Measurements from ENCODE around the gene AQP7. TPM values are rescaled to one million over a fixed set of nuclear protein-coding genes. Genes with fewer than 3 reads are reported as not detected.
"Not testable (repeated sequence)": the region's sequence is repeated elsewhere in the genome, so short reads cannot be mapped to it uniquely, and the experiment has no call there.

AQP7 gene
- not detected for polyA plus RNA-seq (2012; ENCODE audit: insufficient read depth, insufficient read length, low read depth)

GRCh38 chr9:33402371-33402770 is at the start of gene AQP7:
Gene AQP7 (minus strand): TSS chr9:33402568. CDS start chr9:33401262, 1,306 bp downstream.
- not testable (repeated sequence) for H3K4me3 ChIP-seq (ENCODE audit: low read depth, low read length); DNase-seq; H3K4me1 ChIP-seq; H3K27me3 ChIP-seq; H3K36me3 ChIP-seq; H3K9me3 ChIP-seq

DNA sequence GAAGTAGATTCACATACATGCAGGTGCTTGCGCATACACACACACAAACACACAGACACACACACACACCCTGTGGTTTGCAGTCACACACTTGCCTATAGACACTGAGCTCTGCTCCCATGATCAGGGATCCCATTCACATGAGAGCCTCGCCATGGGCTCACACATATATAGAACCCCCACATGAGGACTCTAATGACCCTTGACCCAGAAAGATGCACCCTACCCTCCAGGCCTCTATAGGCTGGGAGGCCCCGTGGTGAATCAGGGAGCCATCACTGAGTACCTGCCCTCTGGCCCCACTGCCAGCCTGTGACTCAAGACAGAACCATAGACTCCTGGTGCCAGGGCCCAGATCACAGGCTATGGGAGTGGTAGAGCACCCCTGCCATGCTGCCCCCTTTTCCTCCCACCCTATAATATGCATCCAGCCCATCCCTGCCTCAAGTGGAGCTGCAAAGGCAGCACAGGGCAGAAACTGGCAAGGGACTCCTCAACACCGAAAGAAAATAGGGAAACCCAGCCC is 48.3 kb upstream of the AQP7 start:
- Histone ChIP-seq H3K4me3 (ENCODE audit: low read depth, low read length) (no peak overlapping the region), H3K4me1 (peaks cover 22% of the 10 kb centered on the region), H3K9me3 (no peaks in the 10 kb centered on the region; the same call in 1 of the 2 replicates), H3K36me3 (no peaks in the 10 kb centered on the region), H3K27me3 (no peaks in the 10 kb centered on the region)
- no peak for DNase-seq
- TF ChIP-seq CTCF (IDR thresholded peaks at IDR 0.05; ENCODE audit: low read depth, low read length), result no peak

DNA sequence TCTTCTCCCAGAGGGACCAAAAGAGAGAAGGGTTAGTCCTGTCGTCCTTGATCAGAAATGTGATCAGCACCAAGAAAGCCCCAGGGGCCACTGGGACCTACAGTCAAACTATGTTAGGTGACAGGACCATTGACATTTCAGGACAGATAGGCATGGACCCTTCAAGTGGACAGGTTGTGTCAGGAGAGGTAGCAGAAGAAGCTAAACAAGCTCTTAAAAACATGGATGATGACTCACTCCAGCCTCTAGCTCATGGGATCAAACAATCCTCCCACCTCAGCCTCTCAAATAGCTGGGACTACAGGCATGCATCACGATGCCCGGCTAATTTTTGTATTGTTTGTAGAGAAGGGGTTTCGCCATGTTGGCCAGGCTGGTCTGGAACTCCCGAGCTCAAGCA is 47.3 kb upstream of the AQP7 start:
- Histone ChIP-seq H3K27me3 (no peaks in the 10 kb centered on the region), H3K9me3 (no peaks in the 10 kb centered on the region; the same call in 1 of the 2 replicates), H3K4me3 (ENCODE audit: low read depth, low read length) (no peak overlapping the region), H3K4me1 (peaks cover 22% of the 10 kb centered on the region), H3K36me3 (no peaks in the 10 kb centered on the region)
- DNase-seq, result no peak
- TF ChIP-seq CTCF (IDR thresholded peaks at IDR 0.05; ENCODE audit: low read depth, low read length), result no peak

- DNase-seq, result no peak
- Histone ChIP-seq H3K9me3 (no peaks in the 10 kb centered on the region; the same call in 1 of the 2 replicates), H3K4me1 (peaks cover 17% of the 10 kb centered on the region), H3K4me3 (ENCODE audit: low read depth, low read length) (peak overlapping the region; percentile 52), H3K36me3 (no peaks in the 10 kb centered on the region), H3K27me3 (no peaks in the 10 kb centered on the region)
- TF ChIP-seq CTCF (IDR thresholded peaks at IDR 0.05; ENCODE audit: low read depth, low read length), result no peak
These were observed 45.6 kb upstream of the AQP7 start for GRCh38 chr9:33447799-33448553.

DNA sequence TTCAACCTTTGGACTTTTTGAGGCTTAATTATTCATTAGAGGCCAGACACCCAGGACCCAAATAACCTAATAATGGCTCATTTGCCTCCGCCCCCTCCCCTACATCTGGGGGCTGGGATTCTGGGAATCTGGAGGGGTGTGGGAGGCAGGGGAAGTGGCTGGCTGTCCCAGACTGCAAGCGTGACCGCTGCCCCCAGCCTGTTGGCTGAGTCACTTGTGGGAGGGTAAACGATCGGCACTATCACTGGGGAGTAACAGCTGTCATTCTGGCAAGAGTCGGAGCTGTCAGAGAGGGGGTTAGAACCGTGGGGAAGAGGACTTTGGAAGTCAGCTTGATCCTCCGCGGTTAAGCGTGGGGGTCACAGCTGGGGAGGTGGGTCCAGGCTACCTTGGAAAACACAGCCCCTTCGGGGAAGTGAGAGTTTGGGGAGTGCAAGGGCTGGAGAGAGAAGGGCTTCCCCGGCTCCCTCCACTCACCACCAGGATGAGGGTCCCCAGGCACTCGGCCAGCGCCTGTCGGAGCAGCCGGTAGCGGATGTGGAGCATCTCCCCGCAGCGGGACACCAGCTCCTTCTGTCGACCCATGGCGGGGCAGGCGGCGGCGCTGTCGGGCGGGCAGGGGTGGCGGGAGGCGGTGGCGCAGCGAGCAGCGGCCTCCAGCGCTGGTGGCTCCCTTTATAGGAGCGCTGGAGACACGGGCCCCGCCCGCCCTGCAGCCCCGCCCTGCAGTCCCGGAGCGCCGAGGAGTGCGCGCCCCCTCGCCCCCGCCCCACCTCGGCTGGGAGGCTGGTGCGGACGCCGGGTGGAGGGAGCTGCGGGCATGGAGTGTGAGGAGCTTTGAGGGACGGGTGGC is 44.8 kb upstream of the AQP7 start, which contains the start of gene AQP3:
TSS of gene AQP3 (minus strand) at position 648 of the 853 bp plus-strand sequence. CDS start at position 585, 63 bp downstream.
- peaks cover 16% of the 10 kb centered on the region for H3K4me1 ChIP-seq
- H3K36me3 ChIP-seq, result no peaks in the 10 kb centered on the region
- H3K9me3 ChIP-seq, result no peaks in the 10 kb centered on the region; the same call in 1 of the 2 replicates
- peak; percentile 85 for DNase-seq
- peak within 1 kb of the TSS; percentile 52 for H3K4me3 ChIP-seq (ENCODE audit: low read depth, low read length)
- no peaks in the 10 kb centered on the region for H3K27me3 ChIP-seq
- TF ChIP-seq CTCF (IDR thresholded peaks at IDR 0.05; ENCODE audit: low read depth, low read length), result peak; percentile 21; the same call in 1 of the 2 replicates

- H3K9me3 ChIP-seq, result no peaks in the 10 kb centered on the region; the same call in 1 of the 2 replicates
- DNase-seq, result peak; percentile 42
- peak overlapping the region; percentile 52 for H3K4me3 ChIP-seq (ENCODE audit: low read depth, low read length)
- TF ChIP-seq CTCF (IDR thresholded peaks at IDR 0.05; ENCODE audit: low read depth, low read length), result no peak
- peaks cover 16% of the 10 kb centered on the region for H3K4me1 ChIP-seq
- no peaks in the 10 kb centered on the region for H3K36me3 ChIP-seq
- H3K27me3 ChIP-seq, result no peaks in the 10 kb centered on the region
These were observed 44.0 kb upstream of the AQP7 start for GRCh38 chr9:33446240-33446945.
